ENCODE data around the gene SBF2.

DNA sequence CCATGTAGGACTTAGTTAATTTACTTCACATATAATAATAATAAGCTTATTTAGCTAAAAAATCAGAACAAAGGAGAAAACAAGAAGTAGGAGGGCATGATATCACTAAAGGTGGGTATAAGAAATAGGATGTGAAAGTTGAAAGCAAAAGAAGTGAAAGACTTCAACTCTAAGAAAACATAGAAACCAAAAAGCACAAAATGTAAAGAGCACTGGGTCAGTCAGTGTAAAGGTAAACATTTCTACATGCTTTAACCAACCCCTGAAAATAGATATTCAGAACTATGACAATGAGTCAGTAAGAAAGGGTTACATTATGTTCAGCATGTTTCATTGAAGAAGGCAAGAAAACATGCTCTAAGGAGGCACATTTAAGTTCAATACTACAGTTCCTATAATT, 331.3 kb downstream of the SBF2 start:
- TF ChIP-seq SP1 (IDR thresholded peaks at IDR 0.05) (no peak), FOXA1 (IDR thresholded peaks at IDR 0.05) (no peak), TARDBP (IDR thresholded peaks at IDR 0.05) (no peak), FOXK2 (IDR thresholded peaks at IDR 0.05) (no peak), HDGF (IDR thresholded peaks at IDR 0.05; ENCODE audit: borderline replicate concordance) (no peak), BHLHE40 (IDR thresholded peaks at IDR 0.05; ENCODE audit: borderline replicate concordance) (no peak), ZNF384 (IDR thresholded peaks at IDR 0.05) (no peak), LEF1 (IDR thresholded peaks at IDR 0.05; ENCODE audit: borderline replicate concordance) (no peak), L3MBTL2 (conservative IDR thresholded peaks at IDR 0.05) (no peak), NFRKB (IDR thresholded peaks at IDR 0.05) (no peak), FOXM1 (IDR thresholded peaks at IDR 0.05; ENCODE audit: borderline replicate concordance) (no peak), SUZ12 (IDR thresholded peaks at IDR 0.05) (no peak)
- TF ChIP-seq, protein P1, sequence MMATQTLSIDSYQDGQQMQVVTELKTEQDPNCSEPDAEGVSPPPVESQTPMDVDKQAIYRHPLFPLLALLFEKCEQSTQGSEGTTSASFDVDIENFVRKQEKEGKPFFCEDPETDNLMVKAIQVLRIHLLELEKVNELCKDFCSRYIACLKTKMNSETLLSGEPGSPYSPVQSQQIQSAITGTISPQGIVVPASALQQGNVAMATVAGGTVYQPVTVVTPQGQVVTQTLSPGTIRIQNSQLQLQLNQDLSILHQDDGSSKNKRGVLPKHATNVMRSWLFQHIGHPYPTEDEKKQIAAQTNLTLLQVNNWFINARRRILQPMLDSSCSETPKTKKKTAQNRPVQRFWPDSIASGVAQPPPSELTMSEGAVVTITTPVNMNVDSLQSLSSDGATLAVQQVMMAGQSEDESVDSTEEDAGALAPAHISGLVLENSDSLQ (IDR thresholded peaks at IDR 0.05), result no peak

All from HEK293T (cell line).